Fibroblast of mammary gland (primary cell): ENCODE measurements around the gene RTTN.
"Not testable (repeated sequence)": the region's sequence is repeated elsewhere in the genome, so short reads cannot be mapped to it uniquely, and the experiment has no call there.

Experiments used
- DNase-seq: peaks from one replicate; pipeline ENCODE4 v3.0.0-alpha.2; 2010; ENCODE audit warnings: low read depth
- H3K4me3 ChIP-seq: 2 replicates; pipeline ENCODE4 v1.5.1; 2011; ENCODE audit warnings: low read depth, mild to moderate bottlenecking, low read length, moderate library complexity; ENCODE audit not compliant: control insufficient read depth
- TF ChIP-seq, protein P1 (sequence below): conservative IDR thresholded peaks from 2 replicates; pipeline ENCODE4 v1.5.1; 2011; ENCODE audit warnings: low read depth, low read length, inconsistent platforms; ENCODE audit not compliant: control insufficient read depth, insufficient read depth

The RTTN gene

DNA sequence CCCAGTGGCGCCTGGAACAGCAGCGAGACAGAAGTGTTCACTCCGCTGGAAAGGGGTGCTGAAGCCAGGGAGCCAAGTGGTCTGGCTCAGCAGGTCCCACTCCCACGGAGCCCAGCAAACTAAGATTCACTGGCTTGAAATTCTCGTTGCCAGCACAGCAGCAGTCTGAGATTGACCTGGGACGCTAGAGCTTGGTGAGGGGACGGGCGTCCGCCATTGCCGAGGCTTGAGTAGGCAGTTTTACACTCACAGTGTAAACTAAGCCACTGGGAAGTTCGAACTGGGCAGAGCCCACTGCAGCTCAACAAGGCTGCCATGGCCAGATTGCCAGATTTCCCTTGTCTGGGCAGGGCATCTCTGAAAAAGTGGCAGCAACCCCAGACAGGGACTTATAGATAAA lies 94.8 kb downstream of the RTTN start:
- TF ChIP-seq, protein P1, sequence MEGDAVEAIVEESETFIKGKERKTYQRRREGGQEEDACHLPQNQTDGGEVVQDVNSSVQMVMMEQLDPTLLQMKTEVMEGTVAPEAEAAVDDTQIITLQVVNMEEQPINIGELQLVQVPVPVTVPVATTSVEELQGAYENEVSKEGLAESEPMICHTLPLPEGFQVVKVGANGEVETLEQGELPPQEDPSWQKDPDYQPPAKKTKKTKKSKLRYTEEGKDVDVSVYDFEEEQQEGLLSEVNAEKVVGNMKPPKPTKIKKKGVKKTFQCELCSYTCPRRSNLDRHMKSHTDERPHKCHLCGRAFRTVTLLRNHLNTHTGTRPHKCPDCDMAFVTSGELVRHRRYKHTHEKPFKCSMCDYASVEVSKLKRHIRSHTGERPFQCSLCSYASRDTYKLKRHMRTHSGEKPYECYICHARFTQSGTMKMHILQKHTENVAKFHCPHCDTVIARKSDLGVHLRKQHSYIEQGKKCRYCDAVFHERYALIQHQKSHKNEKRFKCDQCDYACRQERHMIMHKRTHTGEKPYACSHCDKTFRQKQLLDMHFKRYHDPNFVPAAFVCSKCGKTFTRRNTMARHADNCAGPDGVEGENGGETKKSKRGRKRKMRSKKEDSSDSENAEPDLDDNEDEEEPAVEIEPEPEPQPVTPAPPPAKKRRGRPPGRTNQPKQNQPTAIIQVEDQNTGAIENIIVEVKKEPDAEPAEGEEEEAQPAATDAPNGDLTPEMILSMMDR, result no peak
- DNase-seq, result no peak
- H3K4me3 ChIP-seq, result no peak overlapping the region

GRCh38 chr18:70107091-70107490 lies 98.4 kb downstream of the RTTN start:
- TF ChIP-seq, protein P1, result no peak
- DNase-seq, result no peak
- H3K4me3 ChIP-seq, result no peak overlapping the region

- DNase-seq, H3K4me3 ChIP-seq: not testable (repeated sequence)
Measured at GRCh38 chr18:70102854-70103253, 102.6 kb downstream of the RTTN start.

DNA sequence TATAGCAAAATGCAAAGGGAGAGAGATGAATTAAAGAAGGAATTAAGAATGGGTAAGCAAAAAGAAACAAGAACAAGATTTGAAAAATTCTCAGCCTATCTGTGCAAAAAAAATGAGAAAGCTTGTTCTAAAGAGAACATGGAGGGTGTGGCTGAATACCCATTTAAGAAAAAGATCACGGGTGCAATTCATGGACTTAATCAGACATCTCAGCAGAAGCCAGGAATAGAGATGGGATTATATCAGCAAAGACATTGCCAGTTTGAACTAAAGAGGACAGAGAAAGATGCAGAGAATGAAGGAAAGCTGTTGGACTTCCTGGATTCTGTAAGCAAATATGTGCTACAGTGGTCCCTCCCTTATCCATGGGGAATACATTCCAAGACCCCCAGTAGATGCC lies 115.6 kb downstream of the RTTN start:
- TF ChIP-seq, protein P1, result no peak

GRCh38 chr18:70086085-70086484 lies 119.4 kb downstream of the RTTN start:
- TF ChIP-seq, protein P1, result no peak
- no peak for DNase-seq
- no peak overlapping the region for H3K4me3 ChIP-seq

More for the DNA sequence above, 115.6 kb downstream of the RTTN start:
- no peak overlapping the region for H3K4me3 ChIP-seq
- no peak for DNase-seq

GRCh38 chr18:70085641-70086040 lies 119.8 kb downstream of the RTTN start:
- TF ChIP-seq, protein P1, result no peak
- H3K4me3 ChIP-seq, result no peak overlapping the region
- no peak for DNase-seq

GRCh38 chr18:70082430-70082829 lies 123.1 kb downstream of the RTTN start:
- no peak for DNase-seq
- TF ChIP-seq, protein P1, result no peak
- no peak overlapping the region for H3K4me3 ChIP-seq

DNA sequence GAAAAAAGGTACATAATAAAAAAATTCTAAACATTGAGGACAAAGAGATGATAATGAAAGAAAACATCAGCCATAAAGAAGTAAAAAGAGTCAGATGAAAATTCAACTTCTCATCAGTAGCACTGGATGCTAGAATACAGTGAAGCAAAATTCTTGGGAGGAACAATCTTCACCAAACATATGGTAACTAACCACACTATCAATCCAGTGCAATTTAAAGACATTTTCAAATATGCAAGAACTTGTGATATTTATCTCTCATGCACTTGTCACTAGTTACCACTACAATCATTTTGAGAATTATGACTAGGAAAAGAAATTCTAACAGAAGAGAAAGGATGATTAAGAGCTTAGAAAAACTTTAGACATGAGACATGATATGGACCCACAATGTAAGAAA lies 127.4 kb downstream of the RTTN start:
- DNase-seq, result no peak
- no peak overlapping the region for H3K4me3 ChIP-seq
- TF ChIP-seq, protein P1, result no peak
